Kidney capillary endothelial cell (primary cell): ENCODE measurements around the gene PRDM11.

Experiments
- DNase-seq: peaks from one replicate; pipeline ENCODE4 v3.0.0-alpha.2; 2018; ENCODE audit warnings: low spot score

The PRDM11 gene

DNA sequence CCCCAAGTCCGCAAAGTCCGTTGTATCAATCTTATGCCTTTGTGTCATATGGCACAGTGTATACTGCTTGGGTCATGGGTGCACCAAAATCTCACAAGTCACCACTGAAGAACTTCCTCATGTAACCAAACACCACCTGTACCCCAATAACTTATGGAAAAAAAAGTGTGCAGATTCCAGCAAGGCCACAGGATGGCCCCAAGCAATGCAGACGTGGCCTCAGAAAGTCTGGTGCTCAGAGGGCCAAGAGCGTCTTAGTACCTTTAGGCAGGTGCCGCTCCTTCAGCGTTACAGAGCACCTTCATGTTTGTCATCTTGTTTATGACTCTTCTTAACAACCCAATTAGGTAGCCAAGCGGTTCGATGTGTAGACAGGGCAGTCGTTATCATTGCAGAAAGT, 65.3 kb downstream of the PRDM11 start:
- DNase-seq, result no peak

GRCh38 chr11:45212566-45213315, 66.3 kb downstream of the PRDM11 start:
- DNase-seq, result no peak

DNA sequence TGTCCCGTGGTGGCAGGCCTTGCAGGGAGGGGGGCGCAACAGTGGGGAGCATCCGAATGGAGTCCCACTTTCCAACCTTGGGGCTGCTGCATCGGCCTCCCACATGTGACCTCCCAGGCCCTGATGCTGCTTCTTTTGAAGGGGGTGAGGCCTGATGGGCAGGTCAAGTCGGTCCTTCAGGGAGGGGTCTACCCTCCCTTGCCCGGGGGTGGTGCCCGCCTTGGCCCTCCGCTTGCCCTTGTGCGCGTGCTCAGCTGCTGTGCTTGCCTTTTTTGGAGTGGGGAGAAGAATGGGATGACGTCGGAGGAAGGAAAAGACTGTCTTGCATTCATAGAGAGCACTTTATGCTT, 66.9 kb downstream of the PRDM11 start:
- no peak for DNase-seq

- DNase-seq, result no peak
Measured at GRCh38 chr11:45213717-45214116, 67.3 kb downstream of the PRDM11 start.

DNA sequence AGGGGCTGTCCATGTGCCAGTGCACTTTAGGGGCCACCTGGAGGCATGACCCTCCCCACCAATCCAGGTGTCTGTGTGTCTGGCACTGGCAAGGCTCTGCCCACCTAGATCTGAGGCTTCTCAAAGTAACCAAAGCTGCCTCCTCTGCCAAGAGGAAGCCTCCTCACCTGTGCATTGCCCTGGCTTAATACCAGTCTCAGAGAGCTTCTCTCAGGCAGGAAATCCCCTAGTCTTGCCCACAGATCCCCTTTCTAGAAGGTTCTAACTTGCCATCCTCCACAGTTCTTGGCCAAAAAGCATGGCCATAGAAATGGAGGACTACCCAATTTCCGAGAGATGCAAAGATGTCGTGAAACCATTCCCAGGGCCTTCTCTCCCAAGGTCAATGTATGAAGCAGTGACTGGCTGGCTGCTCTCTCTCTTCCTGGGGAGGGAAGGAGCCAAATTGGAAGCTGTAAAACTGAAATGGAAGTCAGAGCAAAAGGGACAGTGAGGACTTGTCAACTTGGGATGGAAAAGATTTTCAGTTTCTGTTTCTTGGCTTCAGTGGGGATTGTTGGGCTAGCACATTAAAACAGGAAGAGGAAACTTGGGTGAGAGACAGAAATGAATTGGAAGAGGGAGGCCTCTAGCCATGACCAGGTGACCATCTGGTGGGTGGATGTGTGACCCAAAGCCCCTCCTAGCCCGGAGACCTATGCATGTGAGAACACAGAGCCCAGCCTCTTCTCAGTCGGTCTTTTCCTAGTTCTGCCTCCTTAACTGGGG, 68.8 kb downstream of the PRDM11 start:
- DNase-seq, result no peak

DNA sequence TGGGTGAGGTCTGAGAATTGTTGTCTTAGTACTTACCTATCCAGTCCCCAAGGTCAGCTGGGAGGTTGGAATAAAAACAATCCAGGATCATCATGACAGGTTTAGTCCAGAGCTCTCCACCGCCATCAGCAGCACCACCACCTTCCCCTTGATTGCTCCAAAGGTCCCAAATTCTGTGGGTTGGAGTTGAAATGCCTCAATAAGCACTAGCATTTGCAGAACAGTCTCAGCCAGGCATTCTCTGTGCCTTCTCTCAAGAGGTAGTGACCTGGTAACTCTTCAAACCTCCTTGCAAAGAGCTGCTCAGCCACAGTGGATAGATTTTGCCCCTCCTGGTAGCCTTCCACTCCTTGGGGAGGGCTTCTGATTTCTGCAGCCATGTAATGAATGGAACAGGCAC, 69.6 kb downstream of the PRDM11 start:
- DNase-seq, result no peak

DNA sequence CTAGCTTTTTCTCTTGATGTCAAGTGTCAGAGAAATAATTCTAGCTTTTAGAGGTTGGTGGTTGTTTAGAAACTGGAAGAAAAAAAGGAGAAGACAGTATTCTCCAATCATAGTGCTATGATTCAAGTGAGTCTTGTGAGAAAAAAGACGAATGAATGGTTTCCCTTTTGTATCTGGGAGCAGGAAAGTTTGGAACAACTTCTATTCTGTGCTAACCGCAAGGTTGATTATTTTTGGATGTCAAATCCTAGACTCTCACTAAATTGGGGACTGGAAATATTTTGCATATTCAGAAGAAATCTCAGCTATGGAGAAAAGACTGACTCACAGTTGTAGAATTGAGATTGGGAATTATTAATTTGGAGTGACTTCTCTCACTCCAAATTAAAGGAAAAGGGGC, 70.5 kb downstream of the PRDM11 start:
- DNase-seq, result no peak

- DNase-seq, result no peak
Measured at GRCh38 chr11:45217991-45218390, 71.6 kb downstream of the PRDM11 start.

DNA sequence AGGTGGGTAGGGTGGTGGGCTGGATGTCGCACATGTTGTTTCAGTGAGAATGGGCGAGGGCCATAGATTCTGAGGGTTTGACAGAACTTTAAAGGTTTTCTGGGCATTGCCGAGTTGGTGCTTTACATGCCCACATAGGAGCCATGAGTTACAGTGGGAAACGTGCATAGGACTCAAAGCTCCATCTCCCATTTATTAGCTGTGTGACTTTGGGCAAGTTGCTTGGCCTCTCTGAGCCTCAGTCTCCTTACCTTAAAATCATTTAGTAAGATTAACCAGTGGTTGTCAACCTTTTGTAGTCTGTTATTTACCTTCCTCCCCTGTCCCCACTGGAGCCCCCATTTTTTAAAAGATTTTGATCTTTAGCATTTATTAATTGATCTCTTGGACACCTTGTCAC, 72.3 kb downstream of the PRDM11 start:
- DNase-seq, result no peak

GRCh38 chr11:45219411-45219810, 73.0 kb downstream of the PRDM11 start:
- DNase-seq, result no peak

DNA sequence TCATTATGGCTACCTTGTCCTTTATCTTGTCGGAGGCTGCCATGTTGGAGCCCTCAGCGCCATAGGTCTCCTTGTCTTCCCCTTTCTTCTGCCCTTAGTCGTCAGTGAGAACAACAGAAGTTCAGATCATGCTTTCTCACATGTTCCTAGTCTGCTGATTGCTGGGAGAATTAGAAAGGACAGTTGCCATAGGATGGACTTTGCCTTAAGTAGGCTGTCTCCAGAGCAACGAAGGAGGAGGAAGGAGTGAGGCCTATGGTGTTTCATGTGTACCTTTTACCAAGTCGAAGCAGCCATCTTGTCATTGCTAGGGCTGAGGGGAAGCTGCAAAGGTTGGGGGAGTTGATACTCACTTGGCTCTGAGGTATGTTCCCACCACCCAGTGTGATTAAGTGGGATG, 77.1 kb downstream of the PRDM11 start:
- DNase-seq, result no peak

DNA sequence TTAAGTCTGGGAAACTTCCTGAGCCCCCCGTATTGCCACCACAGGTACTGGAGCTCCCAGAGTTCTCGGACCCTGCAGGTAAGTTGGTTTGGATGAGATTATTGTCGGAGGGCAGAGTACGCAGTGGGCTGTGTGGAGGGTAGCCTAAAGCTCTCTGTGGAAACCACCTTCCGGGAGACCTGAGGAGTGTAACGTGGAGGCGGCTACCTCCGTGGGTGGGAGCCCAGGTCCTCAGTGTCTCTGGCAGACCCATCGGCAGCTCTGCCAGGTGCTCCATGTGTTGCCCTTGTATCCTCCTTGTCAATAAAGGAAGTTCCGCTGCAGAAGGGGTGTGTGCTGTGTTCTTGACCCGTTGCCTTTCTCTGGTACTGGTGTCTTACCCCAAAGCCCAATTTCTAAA, 78.3 kb downstream of the PRDM11 start:
- no peak for DNase-seq

DNA sequence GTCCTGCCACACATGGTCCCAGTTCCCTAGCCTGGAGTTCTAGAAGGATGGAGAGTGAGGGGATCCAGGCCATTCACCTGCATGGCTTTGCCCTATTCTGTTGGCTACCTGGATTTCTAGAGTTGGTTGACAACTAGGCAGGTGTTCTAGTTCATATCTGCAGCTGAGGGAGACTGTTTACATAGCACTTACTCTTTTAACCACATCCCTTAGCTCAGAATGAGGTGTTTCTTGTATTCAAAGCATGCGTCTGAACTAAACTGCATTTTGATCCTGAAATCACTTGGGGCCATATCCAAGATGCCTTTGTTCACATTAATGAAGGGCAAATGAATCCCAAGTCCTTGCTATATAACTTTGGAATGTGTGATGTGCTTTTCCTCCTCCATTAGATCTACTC, 78.8 kb downstream of the PRDM11 start:
- no peak for DNase-seq

DNA sequence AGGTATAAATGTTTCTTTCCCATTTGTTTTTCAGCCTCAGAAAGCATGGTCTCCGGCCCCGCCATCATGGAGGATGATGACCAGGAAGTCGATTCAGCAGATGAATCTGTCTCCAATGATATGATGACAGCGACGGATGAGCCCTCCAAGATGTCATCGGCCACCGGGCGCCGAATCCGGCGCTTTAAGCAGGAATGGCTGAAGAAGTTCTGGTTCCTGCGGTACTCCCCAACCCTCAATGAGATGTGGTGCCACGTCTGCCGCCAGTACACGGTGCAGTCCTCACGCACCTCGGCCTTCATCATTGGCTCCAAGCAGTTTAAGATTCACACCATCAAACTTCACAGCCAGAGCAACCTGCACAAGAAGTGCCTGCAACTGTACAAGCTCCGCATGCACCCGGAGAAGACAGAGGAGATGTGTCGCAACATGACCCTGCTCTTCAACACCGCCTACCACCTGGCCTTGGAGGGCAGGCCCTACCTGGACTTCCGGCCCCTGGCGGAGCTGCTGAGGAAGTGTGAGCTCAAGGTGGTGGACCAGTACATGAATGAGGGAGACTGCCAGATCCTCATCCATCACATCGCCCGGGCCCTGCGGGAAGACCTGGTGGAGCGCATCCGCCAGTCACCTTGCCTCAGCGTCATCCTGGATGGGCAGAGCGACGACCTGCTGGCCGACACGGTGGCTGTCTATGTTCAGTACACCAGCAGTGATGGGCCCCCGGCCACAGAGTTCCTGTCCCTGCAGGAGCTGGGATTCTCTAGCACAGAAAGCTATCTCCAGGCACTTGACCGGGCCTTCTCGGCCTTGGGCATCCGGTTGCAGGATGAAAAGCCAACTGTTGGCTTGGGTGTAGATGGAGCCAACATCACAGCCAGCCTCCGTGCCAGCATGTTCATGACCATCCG, 79.8 kb downstream of the PRDM11 start:
- no peak for DNase-seq

DNA sequence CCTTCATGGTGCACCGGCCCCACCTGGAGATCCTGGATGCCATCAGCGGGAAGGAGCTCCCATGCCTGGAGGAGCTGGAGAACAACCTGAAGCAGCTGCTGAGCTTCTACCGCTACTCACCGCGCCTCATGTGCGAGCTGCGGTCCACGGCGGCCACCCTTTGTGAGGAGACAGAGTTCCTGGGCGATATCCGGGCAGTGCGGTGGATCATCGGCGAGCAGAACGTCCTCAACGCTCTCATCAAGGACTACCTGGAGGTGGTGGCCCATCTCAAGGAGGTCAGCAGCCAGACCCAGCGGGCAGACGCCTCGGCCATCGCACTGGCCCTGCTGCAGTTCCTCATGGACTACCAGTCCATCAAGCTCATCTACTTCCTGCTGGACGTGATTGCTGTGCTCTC, 80.5 kb downstream of the PRDM11 start:
- DNase-seq, result no peak

- no peak for DNase-seq
Measured at GRCh38 chr11:45227836-45228235, 81.4 kb downstream of the PRDM11 start.

DNA sequence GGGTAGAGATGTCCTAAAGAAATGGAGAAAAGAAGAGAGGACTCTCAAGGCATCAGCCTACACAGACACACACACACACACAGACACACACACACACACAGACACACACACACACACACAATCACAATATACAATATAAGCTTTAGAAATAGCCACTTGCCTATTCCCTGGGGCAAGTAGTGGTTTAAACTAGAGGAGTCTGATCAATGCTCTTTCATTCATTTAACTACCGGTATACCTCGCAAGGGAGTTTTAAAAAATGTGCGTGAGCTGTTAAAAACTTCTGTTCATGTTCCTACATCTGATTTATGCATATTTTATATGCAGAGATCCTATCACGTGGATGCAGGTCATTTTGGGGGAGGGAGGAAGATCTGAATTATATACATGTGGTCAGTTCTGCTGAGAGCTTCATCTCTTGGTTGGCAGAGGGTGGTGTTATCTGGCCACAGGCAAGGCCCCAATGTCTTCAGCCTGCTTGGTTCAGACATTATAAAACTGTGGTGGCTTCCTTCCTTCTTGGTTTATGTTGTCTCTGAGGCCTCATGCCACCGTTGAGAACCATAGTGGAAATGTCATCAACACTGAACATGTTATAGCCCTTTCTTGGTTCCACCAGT, 83.1 kb downstream of the PRDM11 start:
- no peak for DNase-seq

DNA sequence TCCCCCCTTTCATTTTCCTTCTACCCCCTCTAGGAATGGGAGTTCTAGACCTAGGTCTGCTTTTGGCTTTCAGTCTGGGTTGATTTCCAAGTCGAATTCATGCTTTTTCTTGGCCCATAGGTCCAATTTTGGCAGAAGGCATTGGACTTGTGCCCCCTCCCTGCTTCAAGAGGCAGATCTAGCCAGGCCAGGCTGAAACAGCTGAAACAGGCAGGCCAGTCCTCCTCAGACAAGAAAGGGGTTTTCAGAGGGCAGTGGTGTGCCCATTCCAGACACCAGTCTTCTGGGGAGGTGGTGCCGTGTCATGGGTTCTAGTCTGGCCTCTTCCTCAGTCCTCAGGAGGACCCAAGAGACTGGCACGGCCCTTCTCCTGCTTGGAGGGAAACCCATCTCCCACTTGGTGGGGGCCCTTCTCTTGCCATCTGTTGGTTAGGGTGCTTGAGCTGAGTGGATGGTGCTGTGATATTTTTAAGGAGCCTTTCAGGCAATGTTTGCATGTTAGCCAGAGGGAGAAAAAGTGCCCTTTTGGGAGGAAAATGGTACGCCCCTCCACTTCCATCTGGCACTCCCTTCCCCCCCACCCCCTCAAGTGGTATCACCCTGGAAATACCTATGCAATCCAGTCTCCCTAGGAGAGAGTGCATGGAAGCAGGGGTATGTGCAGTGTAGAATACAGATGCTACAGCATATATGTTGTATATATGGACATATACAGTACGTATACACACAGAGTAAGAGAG, 86.1 kb downstream of the PRDM11 start:
- DNase-seq, result no peak

GRCh38 chr11:45233121-45233803, 86.8 kb downstream of the PRDM11 start:
- peak; percentile 45 for DNase-seq

DNA sequence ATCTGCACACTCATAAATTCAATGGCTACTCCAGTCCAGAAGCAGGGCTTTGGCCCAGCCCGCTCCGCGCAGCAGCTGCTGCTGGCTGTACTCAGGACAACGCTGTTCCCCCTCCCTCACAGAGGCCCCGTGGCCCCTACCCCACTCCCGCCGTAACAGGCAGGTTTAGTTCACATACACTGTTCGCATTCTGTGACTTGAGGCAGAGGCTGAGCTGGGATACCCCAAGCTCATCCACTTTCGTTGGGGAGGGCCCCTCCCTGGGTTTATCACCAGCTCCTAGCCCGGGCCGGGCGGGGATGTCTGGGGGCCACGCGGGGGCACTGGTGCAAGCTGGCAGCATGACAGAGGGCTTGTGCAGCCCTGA, 87.3 kb downstream of the PRDM11 start:
- no peak for DNase-seq
